Nephron (organoid): ENCODE measurements around the gene ATP6V1C2.

Experiments
- H3K27ac Mint-ChIP-seq, 3 experiments: 2 replicates each; pipeline ENCODE4 v1.8.0; 2020; ENCODE audit warnings: mixed read lengths in 3 of 3, mild to moderate bottlenecking in 2 of 3, moderate library complexity in 1 of 3
- H3K27me3 Mint-ChIP-seq: 2 replicates; pipeline ENCODE4 v1.8.0; 2021; ENCODE audit warnings: low read depth, mild to moderate bottlenecking, moderate library complexity, mixed read lengths
- H3K36me3 Mint-ChIP-seq: 2 replicates; pipeline ENCODE4 v1.8.0; 2020; ENCODE audit warnings: low read depth, mixed read lengths
- H3K4me1 Mint-ChIP-seq: 2 replicates; pipeline ENCODE4 v1.8.0; 2020; ENCODE audit warnings: mixed read lengths
- H3K4me3 Mint-ChIP-seq, 3 experiments: 2 replicates each; pipeline ENCODE4 v1.8.0; 2020; ENCODE audit warnings: mild to moderate bottlenecking in 3 of 3, mixed read lengths in 3 of 3, moderate library complexity in 2 of 3
- H3K9me3 Mint-ChIP-seq: 2 replicates; pipeline ENCODE4 v1.8.0; 2020; ENCODE audit warnings: mixed read lengths
- TF ChIP-seq, protein P1 (sequence below), 3 experiments: fragments of 200-600 bp; sonication (generic); IDR thresholded peaks; one replicate each; pipeline ENCODE4 v1.5.0; 2021; ENCODE audit warnings: antibody characterized with exemption in 3 of 3; ENCODE audit not compliant: unreplicated experiment in 3 of 3

Gene ATP6V1C2

GRCh38 chr2:10720306-10720705 is 1.1 kb upstream of the ATP6V1C2 start:
- H3K36me3 Mint-ChIP-seq = no peaks in the 10 kb centered on the region
- TF ChIP-seq, protein P1, sequence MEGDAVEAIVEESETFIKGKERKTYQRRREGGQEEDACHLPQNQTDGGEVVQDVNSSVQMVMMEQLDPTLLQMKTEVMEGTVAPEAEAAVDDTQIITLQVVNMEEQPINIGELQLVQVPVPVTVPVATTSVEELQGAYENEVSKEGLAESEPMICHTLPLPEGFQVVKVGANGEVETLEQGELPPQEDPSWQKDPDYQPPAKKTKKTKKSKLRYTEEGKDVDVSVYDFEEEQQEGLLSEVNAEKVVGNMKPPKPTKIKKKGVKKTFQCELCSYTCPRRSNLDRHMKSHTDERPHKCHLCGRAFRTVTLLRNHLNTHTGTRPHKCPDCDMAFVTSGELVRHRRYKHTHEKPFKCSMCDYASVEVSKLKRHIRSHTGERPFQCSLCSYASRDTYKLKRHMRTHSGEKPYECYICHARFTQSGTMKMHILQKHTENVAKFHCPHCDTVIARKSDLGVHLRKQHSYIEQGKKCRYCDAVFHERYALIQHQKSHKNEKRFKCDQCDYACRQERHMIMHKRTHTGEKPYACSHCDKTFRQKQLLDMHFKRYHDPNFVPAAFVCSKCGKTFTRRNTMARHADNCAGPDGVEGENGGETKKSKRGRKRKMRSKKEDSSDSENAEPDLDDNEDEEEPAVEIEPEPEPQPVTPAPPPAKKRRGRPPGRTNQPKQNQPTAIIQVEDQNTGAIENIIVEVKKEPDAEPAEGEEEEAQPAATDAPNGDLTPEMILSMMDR (IDR thresholded peaks at IDR 0.05; ENCODE audit: unreplicated experiment in 3 of 3) = no peak
- peaks cover 92% of the 10 kb centered on the region for H3K27me3 Mint-ChIP-seq
- no peaks in the 10 kb centered on the region for H3K9me3 Mint-ChIP-seq
- peak overlapping the region; percentile 70 to 77 (median 73) for H3K4me3 Mint-ChIP-seq
- no peak overlapping the region for H3K27ac Mint-ChIP-seq
- H3K4me1 Mint-ChIP-seq = no peaks in the 10 kb centered on the region

DNA sequence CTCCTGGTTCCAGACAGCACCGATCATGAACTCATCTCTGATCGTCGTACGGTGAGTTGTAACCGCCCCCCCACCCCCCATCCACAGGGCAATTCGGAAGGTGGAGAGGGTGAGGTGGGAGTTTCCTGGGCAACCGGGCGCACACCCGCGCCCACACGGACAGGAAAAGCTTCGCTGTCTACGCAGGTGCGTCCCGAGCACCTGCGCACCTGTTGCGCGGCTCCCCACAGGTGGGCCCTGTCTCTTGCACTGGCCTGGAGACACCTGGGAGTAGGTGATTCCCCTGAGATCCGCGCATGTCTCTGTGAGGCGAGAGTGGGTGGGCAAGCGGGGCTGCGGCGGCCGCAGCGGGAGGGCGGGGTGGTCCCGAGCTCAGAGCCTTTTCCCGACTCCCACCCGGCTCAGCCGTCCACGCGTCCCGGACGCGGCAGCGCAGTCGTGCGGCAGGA is 459 bp upstream of the ATP6V1C2 start:
- TF ChIP-seq, protein P1 (IDR thresholded peaks at IDR 0.05; ENCODE audit: unreplicated experiment in 3 of 3) = no peak
- Mint-ChIP-seq H3K27me3 (peaks cover 92% of the 10 kb centered on the region), H3K4me1 (no peaks in the 10 kb centered on the region), H3K4me3 (peak overlapping the region; percentile 70 to 77 (median 73)), H3K27ac (no peak overlapping the region), H3K36me3 (no peaks in the 10 kb centered on the region), H3K9me3 (no peaks in the 10 kb centered on the region)

GRCh38 chr2:10722252-10722825 is 909 bp downstream of the ATP6V1C2 start:
- Mint-ChIP-seq H3K27me3 (peaks cover 92% of the 10 kb centered on the region), H3K27ac (no peak overlapping the region), H3K4me1 (no peaks in the 10 kb centered on the region), H3K9me3 (no peaks in the 10 kb centered on the region), H3K36me3 (no peaks in the 10 kb centered on the region), H3K4me3 (peak overlapping the region; percentile 61 to 70 (median 69))
- TF ChIP-seq, protein P1 (IDR thresholded peaks at IDR 0.05; ENCODE audit: unreplicated experiment in 3 of 3) = no peak

GRCh38 chr2:10732924-10733565 is 11.6 kb downstream of the ATP6V1C2 start:
- Mint-ChIP-seq H3K27ac (no peak overlapping the region), H3K9me3 (no peaks in the 10 kb centered on the region), H3K4me3 (no peak overlapping the region), H3K4me1 (no peaks in the 10 kb centered on the region), H3K36me3 (no peaks in the 10 kb centered on the region), H3K27me3 (peaks cover 36% of the 10 kb centered on the region)
- TF ChIP-seq, protein P1 (IDR thresholded peaks at IDR 0.05; ENCODE audit: unreplicated experiment in 3 of 3) = no peak

DNA sequence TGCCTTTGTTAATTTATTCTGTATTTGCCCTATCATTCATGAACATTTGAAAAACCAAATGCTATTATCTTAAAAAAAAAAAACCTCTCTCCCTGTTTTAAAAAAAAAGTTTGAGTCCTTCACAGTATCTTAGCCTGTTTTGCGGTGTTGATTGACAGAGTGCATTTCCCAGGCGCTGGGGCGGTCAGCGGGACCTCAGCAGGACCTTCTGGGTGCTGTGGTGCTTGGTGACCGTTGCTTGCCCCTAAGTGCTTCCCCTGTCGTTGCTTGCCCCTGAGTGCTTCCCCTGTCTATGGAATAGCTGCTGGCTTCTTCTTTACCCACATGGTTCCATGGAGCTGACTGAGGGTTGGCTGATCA is 12.1 kb downstream of the ATP6V1C2 start:
- H3K4me1 Mint-ChIP-seq = no peaks in the 10 kb centered on the region
- TF ChIP-seq, protein P1 (IDR thresholded peaks at IDR 0.05; ENCODE audit: unreplicated experiment in 3 of 3) = no peak
- H3K4me3 Mint-ChIP-seq = no peak overlapping the region
- H3K27ac Mint-ChIP-seq = no peak overlapping the region
- H3K36me3 Mint-ChIP-seq = no peaks in the 10 kb centered on the region
- H3K9me3 Mint-ChIP-seq = no peaks in the 10 kb centered on the region
- H3K27me3 Mint-ChIP-seq = peaks cover 32% of the 10 kb centered on the region

- Mint-ChIP-seq H3K27ac (no peak overlapping the region), H3K9me3 (no peaks in the 10 kb centered on the region), H3K4me1 (no peaks in the 10 kb centered on the region), H3K4me3 (no peak overlapping the region), H3K27me3 (peaks cover 31% of the 10 kb centered on the region), H3K36me3 (no peaks in the 10 kb centered on the region)
- TF ChIP-seq, protein P1 (IDR thresholded peaks at IDR 0.05; ENCODE audit: unreplicated experiment in 3 of 3) = no peak
Observed at GRCh38 chr2:10733980-10734379, 12.6 kb downstream of the ATP6V1C2 start.
